ENCODE results near the gene CASR. TPM values are rescaled to one million over a fixed set of nuclear protein-coding genes. Genes with fewer than 3 reads are reported as not detected.

CASR gene
- total RNA-seq, 3 donors from 2014 or later, result not detected

DNA sequence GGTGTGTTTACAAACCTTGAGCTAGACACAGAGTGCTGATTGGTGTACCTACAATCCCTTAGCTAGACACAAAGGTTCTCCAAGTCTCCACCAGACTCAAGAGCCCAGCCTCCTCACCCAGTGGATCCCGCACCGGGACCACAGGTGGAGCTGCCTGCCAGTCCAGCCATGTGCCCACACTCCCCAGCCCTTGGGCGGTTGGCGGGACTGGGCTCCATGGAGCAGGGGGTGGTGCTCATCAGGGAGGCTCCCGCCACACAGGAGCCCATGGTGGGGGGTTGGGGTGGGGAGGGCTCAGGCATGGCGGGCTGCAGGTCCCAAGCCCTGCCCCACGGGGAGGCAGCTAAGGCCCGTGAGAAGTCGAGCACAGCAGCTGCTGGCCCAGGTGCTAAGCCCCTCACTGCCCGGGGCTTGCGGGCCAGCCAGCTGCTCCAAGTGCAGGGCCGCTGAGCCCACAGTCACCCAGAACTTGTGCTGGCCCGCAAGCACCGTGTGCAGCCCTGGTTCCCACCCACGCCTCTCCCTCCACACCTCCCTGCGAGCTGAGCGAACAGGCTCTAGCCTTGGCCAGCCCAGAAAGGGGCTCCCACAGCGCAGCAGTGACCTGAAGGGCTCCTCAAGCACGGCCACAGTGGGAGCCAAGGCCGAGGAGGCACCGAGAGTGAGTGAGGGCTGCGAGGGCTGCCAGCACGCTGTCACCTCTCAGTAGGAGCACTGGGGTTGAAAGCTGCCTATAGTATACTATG lies 43.7 kb downstream of the CASR start:
- no peaks in the 10 kb centered on the region for H3K36me3 ChIP-seq
- H3K27me3 ChIP-seq, result no peaks in the 10 kb centered on the region
- no peak overlapping the region for H3K4me3 ChIP-seq
- H3K9me3 ChIP-seq, result peaks cover 0 to 4% of the 10 kb centered on the region in 2 donors
- intact Hi-C loops (cut with DNase I; ENCODE audit: low total_unique reads), result no loop called here
- TF ChIP-seq POLR2AphosphoS5 (IDR thresholded peaks at IDR 0.05), result no peak
- no peak for TF ChIP-seq POLR2A (IDR thresholded peaks at IDR 0.05)
- TF ChIP-seq, protein P1, sequence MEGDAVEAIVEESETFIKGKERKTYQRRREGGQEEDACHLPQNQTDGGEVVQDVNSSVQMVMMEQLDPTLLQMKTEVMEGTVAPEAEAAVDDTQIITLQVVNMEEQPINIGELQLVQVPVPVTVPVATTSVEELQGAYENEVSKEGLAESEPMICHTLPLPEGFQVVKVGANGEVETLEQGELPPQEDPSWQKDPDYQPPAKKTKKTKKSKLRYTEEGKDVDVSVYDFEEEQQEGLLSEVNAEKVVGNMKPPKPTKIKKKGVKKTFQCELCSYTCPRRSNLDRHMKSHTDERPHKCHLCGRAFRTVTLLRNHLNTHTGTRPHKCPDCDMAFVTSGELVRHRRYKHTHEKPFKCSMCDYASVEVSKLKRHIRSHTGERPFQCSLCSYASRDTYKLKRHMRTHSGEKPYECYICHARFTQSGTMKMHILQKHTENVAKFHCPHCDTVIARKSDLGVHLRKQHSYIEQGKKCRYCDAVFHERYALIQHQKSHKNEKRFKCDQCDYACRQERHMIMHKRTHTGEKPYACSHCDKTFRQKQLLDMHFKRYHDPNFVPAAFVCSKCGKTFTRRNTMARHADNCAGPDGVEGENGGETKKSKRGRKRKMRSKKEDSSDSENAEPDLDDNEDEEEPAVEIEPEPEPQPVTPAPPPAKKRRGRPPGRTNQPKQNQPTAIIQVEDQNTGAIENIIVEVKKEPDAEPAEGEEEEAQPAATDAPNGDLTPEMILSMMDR (IDR thresholded peaks at IDR 0.05), result no peak
- DNase-seq (ENCODE audit: low spot score in 2 of 2), result no peak
- H3K4me1 ChIP-seq, result no peaks in the 10 kb centered on the region
- H3K27ac ChIP-seq, result no peak overlapping the region

DNA sequence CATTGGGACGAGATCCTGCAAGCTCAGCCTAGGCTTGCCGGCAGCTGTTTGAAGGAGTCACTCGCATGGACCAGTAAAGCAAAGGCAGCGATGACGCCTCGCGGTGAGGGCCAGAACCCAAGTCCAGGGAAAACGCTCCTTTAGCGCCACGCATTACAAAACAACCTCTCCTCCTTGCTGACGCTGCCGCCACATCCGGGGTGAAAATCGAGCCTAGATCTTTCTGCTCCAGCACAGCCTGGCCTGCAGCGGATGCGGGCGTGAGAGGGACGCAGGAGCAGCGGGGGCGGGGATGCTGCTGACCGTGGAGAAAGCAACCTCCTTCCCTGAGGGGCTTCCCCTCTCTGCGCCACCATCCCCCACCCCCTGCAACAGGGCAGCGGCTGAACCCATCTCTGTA lies 46.7 kb downstream of the CASR start:
- Histone ChIP-seq H3K27me3 (no peaks in the 10 kb centered on the region), H3K4me1 (no peaks in the 10 kb centered on the region), H3K9me3 (no peaks in the 10 kb centered on the region), H3K36me3 (no peaks in the 10 kb centered on the region), H3K4me3 (no peak overlapping the region), H3K27ac (no peak overlapping the region)
- DNase-seq (ENCODE audit: low spot score in 2 of 2), result no peak
- TF ChIP-seq, protein P1 (IDR thresholded peaks at IDR 0.05), result no peak
- no peak for TF ChIP-seq POLR2A (IDR thresholded peaks at IDR 0.05)
- TF ChIP-seq POLR2AphosphoS5 (IDR thresholded peaks at IDR 0.05), result no peak
- intact Hi-C loops (cut with DNase I; ENCODE audit: low total_unique reads), result no loop called here

DNA sequence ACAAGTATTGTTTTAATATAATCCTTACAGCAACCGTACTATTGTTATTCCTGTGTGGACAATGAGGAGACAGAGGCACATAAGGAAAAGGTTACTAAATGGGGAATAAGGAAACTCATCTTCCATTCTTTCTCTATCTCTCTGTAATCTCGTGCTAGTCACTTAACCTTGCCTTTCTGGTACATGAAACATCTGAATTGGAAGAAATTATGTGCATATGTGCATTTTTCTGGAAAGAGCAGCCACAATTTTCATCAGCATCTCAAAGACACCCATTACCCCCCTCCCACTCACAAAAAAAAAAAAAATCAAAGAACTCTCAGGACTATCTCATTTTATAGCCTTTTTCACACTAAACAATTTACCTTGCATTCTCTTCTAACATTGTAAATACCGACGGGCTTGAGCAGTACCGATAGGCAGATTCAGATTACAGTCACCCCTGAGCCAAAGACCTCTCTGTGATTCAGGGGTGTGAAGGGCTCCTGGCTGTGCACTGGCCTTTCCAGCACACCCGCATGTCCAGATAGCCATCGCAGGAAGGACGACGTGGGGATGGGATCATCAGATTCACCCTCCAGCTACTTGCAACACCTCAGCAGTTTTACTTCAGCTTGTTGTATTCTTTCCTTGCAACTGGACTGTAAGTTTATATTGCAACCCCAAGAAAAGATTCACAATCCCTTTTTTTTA lies 48.1 kb downstream of the CASR start:
- Histone ChIP-seq H3K9me3 (no peaks in the 10 kb centered on the region), H3K27me3 (no peaks in the 10 kb centered on the region), H3K36me3 (no peaks in the 10 kb centered on the region), H3K4me1 (no peaks in the 10 kb centered on the region), H3K4me3 (no peak overlapping the region), H3K27ac (no peak overlapping the region)
- DNase-seq (ENCODE audit: low spot score in 2 of 2), result no peak
- intact Hi-C loops (cut with DNase I; ENCODE audit: low total_unique reads), result no loop called here
- no peak for TF ChIP-seq POLR2AphosphoS5 (IDR thresholded peaks at IDR 0.05)
- TF ChIP-seq, protein P1 (IDR thresholded peaks at IDR 0.05), result no peak
- TF ChIP-seq POLR2A (IDR thresholded peaks at IDR 0.05), result no peak

DNA sequence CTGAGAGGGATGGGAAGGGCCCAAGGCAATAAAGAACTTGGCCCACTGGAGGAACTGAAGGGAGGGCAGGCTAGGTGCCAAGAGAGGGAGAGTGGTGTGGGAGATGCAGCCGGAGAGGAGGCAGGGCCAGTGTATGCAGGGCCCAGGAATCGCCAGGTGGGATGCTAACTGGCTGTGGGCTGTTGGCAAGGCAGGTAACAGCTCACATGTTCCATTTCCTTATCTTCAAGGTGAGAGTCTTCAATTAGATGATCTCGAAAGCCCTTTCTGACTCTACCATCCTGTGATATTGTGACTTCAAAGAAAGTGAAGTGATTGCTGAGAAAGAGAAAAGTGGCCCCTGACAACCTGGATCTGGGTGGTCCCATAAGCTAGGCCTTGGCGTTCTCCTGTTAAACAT lies 49.0 kb downstream of the CASR start:
- intact Hi-C loops (cut with DNase I; ENCODE audit: low total_unique reads), result no loop called here

More for the DNA sequence above, 49.0 kb downstream of the CASR start:
- H3K27me3 ChIP-seq, result no peaks in the 10 kb centered on the region
- TF ChIP-seq POLR2A (IDR thresholded peaks at IDR 0.05), result no peak
- TF ChIP-seq, protein P1 (IDR thresholded peaks at IDR 0.05), result no peak
- no peak for TF ChIP-seq POLR2AphosphoS5 (IDR thresholded peaks at IDR 0.05)
- no peaks in the 10 kb centered on the region for H3K9me3 ChIP-seq
- no peaks in the 10 kb centered on the region for H3K36me3 ChIP-seq
- no peaks in the 10 kb centered on the region for H3K4me1 ChIP-seq
- H3K27ac ChIP-seq, result no peak overlapping the region
- DNase-seq (ENCODE audit: low spot score in 2 of 2), result no peak
- H3K4me3 ChIP-seq, result no peak overlapping the region

All from breast epithelium (tissue), 4 donors.